Muscle of back (tissue), 11 donors: ENCODE data around the gene EIF1AD. TPM values are rescaled to one million over a fixed set of nuclear protein-coding genes. Genes with fewer than 3 reads are reported as not detected.
"Not testable (repeated sequence)": the region's sequence is repeated elsewhere in the genome, so short reads cannot be mapped to it uniquely, and the experiment has no call there.

Experiments used
- DNase-seq, 3 donors: peaks; one replicate each; pipeline versions ENCODE4 v3.0.0 to v3.0.0-alpha.2; 2013
- polyA plus RNA-seq, 10 donors: library from polyadenylated mRNA; unstranded; fragments of 120-200 nt; gene quantifications; one replicate each; pipeline ENCODE4 v1.2.1, GENCODE V29; 2013; ENCODE audit not compliant: insufficient read length in 10 of 10

The EIF1AD gene
- polyA plus RNA-seq, 10 donors, result 14.0 to 23.0 (median 18.6) TPM

DNA sequence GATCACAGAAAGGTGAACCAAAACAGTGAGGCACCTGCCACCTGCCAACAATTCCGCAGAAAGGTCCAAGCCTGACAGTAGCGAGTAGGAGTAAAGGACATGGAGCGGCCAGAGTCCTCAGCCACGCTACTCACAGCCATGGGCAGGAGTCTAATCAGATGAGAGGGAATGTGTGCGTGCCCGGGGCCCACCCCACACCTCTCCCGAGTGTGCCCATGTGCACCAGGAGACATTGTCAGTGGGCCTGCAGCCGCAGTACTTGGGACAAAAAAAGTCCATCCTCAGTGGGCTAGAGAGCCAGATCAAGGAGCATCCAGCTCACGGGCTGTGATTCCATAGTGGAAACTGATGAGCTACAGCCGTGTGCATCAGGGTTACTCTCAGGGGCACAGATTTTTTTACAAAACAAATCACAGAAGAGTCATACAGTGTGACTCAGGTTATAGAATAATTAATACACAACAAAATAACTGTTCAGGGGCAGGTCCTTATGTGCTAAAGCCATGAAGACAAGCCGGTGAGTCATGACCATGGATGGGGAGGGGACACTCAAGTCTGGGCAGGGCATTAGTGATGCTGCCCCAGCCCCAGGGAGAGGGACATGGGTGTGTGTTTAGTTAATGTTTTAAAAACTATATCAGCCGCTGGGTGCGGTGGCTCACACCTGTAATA is 28.4 kb downstream of the EIF1AD start:
- DNase-seq, result no peak

DNA sequence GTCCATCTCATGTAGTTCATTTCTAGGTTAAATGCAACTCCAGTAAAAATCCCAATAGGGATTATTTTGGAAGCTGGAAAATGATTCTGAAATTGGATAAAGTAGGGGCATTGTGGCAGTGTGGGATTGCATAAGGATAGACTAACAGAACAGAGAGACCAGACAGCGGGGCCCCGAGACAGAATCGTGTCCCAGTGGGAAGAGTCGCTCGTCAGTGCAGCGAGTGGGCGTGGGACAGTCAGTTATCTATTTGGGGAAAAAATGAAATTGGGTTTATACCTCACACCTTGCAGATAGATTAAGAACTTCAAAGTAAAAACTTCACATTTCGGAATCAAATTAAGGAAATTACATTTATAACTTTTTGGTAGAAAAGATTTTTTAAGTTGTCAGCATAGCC is 29.8 kb downstream of the EIF1AD start:
- DNase-seq, result no peak

GRCh38 chr11:65968600-65969482 is 33.1 kb downstream of the EIF1AD start:
- no peak for DNase-seq

DNA sequence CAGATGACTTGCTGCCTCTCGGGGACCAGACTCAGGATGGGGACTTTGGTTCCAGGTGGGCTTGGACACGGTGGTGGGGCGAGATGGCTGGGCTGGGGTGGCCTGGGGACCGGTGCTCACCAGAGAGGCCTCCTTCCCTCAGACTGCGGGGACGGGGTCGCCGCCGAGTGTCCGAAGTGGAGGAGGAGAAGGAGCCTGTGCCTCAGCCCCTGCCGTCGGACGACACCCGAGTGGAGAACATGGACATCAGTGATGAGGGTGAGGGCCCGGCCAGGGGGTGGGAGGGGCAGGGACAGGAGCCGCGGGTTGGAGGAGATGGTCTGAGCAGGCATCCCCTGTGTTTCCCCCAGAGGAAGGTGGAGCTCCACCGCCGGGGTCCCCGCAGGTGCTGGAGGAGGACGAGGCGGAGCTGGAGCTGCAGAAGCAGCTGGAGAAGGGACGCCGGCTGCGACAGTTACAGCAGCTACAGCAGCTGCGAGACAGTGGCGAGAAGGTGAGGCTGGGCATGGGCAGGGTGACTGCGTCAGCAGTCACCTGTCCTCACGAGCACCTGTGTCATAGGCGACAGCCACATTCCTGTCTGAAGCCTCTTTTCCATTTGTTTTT is 34.5 kb downstream of the EIF1AD start:
- no peak for DNase-seq

DNA sequence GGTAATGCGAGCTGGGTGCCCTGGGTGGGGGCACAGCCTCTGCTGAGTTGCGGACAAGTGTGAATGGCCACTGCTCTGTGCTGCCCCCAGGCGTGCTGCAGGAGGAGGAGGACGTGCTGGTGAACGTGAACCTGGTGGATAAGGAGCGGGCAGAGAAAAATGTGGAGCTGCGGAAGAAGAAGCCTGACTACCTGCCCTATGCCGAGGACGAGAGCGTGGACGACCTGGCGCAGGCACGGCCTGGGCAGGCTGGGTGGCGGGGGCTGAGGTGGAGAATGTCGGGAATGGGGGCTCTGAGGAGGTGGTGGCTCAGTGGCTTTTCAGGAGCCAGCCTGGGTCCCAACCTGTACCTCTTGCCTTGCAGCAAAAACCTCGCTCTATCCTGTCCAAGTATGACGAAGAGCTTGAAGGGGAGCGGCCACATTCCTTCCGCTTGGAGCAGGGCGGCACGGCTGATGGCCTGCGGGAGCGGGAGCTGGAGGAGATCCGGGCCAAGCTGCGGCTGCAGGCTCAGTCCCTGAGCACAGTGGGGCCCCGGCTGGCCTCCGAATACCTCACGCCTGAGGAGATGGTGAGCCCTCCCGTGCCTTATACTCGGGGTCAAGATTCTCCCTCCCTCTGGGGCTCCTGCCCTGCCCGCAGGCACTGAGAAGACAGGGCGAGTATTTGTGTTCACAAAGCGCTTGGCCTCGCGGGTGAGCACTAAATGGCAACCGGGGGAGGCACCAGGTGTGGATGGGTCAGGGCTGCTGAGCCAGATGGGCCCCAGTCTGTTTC is 35.8 kb downstream of the EIF1AD start:
- no peak for DNase-seq

DNA sequence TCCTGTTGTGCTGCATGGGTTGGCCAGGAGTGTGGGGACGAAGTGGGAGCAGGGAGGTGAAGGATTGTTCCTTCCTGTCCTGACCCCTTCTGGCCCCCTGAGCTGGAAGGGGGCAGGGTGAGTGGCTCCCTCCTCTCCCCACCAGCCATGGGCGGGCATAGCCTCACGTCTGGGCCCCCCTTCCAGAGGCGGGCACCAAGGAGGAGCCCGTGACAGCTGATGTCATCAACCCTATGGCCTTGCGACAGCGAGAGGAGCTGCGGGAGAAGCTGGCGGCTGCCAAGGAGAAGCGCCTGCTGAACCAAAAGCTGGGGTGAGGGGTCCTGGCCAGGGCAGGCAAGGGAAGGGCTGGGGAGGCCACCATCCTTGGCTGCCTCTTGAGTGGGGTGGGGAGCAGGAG is 37.1 kb downstream of the EIF1AD start:
- no peak for DNase-seq

GRCh38 chr11:65962141-65962564 is 39.8 kb downstream of the EIF1AD start:
- DNase-seq, result no peak

- DNase-seq, result peak; percentile 98 to 99 (median 99)
These were observed 40.5 kb downstream of the EIF1AD start, which contains the start of gene SART1 for GRCh38 chr11:65961267-65962140. Gene SART1, plus strand, starts transcription at chr11:65961734. Its CDS starts 47 bp downstream, at chr11:65961781.

- no peak for DNase-seq
These were observed 41.1 kb downstream of the EIF1AD start for GRCh38 chr11:65960824-65961266.

- no peak for DNase-seq
These were observed 43.1 kb downstream of the EIF1AD start for GRCh38 chr11:65958774-65959420.

GRCh38 chr11:65958291-65958690 is 43.7 kb downstream of the EIF1AD start:
- no peak for DNase-seq

DNA sequence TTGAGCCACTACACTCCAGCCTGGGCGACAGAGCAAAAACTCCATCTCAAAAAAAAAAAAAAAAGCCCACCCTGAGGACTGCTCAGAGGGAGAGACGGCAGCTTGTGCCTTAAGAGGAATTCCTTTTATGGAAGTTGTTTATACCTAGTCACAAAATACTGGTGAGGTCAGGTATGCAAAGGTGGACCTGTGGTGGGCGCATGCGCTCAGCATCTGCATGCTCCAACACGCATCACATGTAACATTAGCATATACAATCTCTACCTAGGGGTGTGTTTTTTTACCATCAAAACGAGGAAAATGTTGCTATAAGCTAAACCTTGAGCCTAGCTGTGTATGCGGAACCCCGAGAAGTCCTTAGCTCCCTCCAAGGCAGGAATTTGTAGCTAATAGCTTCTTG is 47.2 kb downstream of the EIF1AD start:
- no peak for DNase-seq

DNA sequence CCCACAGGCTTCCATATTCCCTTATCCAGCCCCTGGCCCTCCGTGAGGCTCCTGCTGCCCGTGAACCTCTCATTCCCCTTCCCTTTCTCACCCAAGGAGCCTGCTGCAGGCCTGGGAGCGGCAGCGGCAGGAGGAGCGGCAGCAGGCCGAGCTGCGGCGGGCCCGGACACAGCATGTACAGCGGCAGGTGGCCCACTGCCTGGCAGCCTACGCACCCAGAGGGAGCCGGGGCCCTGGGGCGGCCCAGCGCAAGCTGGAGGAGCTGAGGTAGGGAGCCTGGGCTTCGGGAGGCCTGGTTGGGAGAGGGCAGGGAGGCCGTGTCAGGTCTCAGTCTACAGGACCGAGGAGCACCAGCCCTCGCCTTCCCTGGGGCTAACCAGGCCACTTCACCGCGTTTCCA is 48.5 kb downstream of the EIF1AD start:
- no peak for DNase-seq

- DNase-seq, result no peak
These were observed 49.9 kb downstream of the EIF1AD start for GRCh38 chr11:65952052-65952521.

- DNase-seq, result not testable (repeated sequence)
These were observed 50.3 kb downstream of the EIF1AD start for GRCh38 chr11:65951641-65952040.

DNA sequence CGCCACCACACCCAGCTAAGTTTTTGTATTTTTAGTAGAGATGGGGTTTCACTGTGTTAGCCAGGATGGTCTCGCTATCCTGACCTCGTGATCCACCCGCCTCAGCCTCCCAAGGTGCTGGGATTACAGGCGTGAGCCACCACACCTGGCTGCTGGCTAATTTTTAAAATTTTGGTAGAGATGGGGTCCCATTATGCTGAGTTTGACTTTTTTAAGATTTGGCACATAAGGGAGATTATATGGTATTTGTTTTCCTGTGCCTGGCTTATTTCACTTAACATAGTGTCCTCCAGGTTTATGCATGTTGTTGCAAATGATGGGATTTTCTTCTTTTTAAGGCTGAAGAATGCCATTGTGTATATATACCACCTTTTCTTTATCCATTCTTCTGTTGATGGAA is 51.2 kb downstream of the EIF1AD start:
- not testable (repeated sequence) for DNase-seq

GRCh38 chr11:65947603-65948125 is 54.3 kb downstream of the EIF1AD start:
- no peak for DNase-seq

GRCh38 chr11:65947133-65947532 is 54.8 kb downstream of the EIF1AD start:
- DNase-seq, result peak in 1 of 3 donors; percentile 33

DNA sequence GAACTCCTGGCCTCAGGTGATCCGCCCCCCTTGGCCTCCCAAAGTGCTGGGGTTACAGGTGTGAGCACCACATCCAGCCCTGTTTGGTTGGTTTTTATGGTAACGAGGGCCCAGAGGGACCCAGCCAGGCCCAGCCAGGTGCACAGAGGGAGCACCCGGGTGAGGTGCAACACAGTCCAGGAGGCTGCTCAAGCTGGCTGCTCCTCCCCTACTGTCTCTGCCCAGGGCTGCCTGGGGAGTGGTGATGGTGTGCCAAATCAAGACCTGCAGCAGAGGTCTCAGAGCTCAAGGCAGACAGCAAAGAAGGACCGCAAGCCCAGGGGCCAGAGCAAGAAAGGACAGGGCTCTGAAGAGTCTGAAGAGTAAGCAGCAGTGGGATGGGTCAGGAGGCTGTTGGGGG is 55.3 kb downstream of the EIF1AD start:
- no peak for DNase-seq
